Transverse colon (tissue), 4 donors: ENCODE results near the gene BSG.

Experiments used
- POLR2A ChIP-seq: fragments of 450-650 bp; IDR thresholded peaks from one replicate; pipeline ENCODE4 v1.6.1; 2016; ENCODE audit warnings: antibody characterized with exemption, mild to moderate bottlenecking, moderate library complexity
- POLR2AphosphoS5 ChIP-seq, 3 donors: sonication (generic); formaldehyde crosslinking; IDR thresholded peaks; one replicate each; pipeline ENCODE4 v1.6.1; 2016; ENCODE audit warnings: antibody characterized with exemption in 3 of 3
- TF ChIP-seq, protein P1 (sequence below), 5 experiments: fragments of 200-600 bp in 3 of 5; fragments of 450-650 bp in 2 of 5; sonication (generic) in 3 of 5; IDR thresholded peaks; 1 replicate in 2 of 5; 2 replicates in 3 of 5; pipeline ENCODE4 v1.5.1; 2016 to 2017; ENCODE audit warnings: antibody characterized with exemption in 5 of 5, inconsistent platforms in 3 of 5, mild to moderate bottlenecking in 2 of 5, moderate library complexity in 1 of 5

DNA sequence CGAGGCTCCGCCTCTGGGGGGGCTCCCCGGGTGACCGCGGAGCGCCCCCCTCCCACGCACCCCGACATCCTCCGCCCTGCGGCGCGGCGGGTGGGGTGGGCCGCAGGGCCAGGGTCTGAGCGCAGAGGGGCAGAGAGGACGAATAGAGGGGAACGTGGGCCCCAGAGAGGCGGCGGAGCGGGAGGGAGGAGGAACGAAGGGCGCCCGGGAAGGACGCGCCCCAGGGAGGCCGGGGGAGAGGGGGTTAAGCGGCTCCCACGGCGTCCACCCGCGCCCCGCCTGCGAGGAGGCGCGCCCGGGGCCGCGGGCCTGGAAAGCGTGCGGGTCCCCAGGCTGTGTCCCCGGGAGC lies 18.3 kb downstream of the BSG start:
- TF ChIP-seq, protein P1, sequence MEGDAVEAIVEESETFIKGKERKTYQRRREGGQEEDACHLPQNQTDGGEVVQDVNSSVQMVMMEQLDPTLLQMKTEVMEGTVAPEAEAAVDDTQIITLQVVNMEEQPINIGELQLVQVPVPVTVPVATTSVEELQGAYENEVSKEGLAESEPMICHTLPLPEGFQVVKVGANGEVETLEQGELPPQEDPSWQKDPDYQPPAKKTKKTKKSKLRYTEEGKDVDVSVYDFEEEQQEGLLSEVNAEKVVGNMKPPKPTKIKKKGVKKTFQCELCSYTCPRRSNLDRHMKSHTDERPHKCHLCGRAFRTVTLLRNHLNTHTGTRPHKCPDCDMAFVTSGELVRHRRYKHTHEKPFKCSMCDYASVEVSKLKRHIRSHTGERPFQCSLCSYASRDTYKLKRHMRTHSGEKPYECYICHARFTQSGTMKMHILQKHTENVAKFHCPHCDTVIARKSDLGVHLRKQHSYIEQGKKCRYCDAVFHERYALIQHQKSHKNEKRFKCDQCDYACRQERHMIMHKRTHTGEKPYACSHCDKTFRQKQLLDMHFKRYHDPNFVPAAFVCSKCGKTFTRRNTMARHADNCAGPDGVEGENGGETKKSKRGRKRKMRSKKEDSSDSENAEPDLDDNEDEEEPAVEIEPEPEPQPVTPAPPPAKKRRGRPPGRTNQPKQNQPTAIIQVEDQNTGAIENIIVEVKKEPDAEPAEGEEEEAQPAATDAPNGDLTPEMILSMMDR (IDR thresholded peaks at IDR 0.05), result no peak
- TF ChIP-seq POLR2A (no peak), POLR2AphosphoS5 (IDR thresholded peaks at IDR 0.05) (no peak)
